Tibial nerve (tissue), 3 donors: Measurements from ENCODE around the gene ARHGAP6.

Experiments
- POLR2A ChIP-seq, 2 donors: fragments of 450-650 bp; IDR thresholded peaks; one replicate each; pipeline ENCODE4 v1.6.1; 2017; ENCODE audit warnings: antibody characterized with exemption in 2 of 2, mild to moderate bottlenecking in 2 of 2, moderate library complexity in 2 of 2
- TF ChIP-seq, protein P1 (sequence below), 5 experiments: fragments of 200-600 bp in 3 of 5; fragments of 450-650 bp in 2 of 5; sonication (generic) in 3 of 5; IDR thresholded peaks; one replicate each; pipeline ENCODE4 v1.5.1; 2016 to 2019; ENCODE audit warnings: antibody characterized with exemption in 5 of 5, mild to moderate bottlenecking in 3 of 5, moderate library complexity in 2 of 5

- TF ChIP-seq, protein P1, sequence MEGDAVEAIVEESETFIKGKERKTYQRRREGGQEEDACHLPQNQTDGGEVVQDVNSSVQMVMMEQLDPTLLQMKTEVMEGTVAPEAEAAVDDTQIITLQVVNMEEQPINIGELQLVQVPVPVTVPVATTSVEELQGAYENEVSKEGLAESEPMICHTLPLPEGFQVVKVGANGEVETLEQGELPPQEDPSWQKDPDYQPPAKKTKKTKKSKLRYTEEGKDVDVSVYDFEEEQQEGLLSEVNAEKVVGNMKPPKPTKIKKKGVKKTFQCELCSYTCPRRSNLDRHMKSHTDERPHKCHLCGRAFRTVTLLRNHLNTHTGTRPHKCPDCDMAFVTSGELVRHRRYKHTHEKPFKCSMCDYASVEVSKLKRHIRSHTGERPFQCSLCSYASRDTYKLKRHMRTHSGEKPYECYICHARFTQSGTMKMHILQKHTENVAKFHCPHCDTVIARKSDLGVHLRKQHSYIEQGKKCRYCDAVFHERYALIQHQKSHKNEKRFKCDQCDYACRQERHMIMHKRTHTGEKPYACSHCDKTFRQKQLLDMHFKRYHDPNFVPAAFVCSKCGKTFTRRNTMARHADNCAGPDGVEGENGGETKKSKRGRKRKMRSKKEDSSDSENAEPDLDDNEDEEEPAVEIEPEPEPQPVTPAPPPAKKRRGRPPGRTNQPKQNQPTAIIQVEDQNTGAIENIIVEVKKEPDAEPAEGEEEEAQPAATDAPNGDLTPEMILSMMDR (IDR thresholded peaks at IDR 0.05): no peak
- no peak for TF ChIP-seq POLR2A (IDR thresholded peaks at IDR 0.05)
Measured at GRCh38 chrX:11398785-11399184, 266.9 kb downstream of the ARHGAP6 start.
